Suprapubic skin (tissue), 4 donors: ENCODE measurements around the gene LRBA.

Experiments
- EP300 ChIP-seq: sonication (generic); formaldehyde crosslinking; IDR thresholded peaks from one replicate; pipeline ENCODE4 v1.6.1; 2017; ENCODE audit warnings: antibody characterized with exemption
- POLR2A ChIP-seq, 2 donors: fragments of 450-650 bp; IDR thresholded peaks; one replicate each; pipeline ENCODE4 v1.6.1; 2017; ENCODE audit warnings: antibody characterized with exemption in 2 of 2, mild to moderate bottlenecking in 2 of 2, moderate library complexity in 2 of 2
- POLR2AphosphoS5 ChIP-seq, 3 donors: sonication (generic); formaldehyde crosslinking; IDR thresholded peaks; one replicate each; pipeline ENCODE4 v1.6.1; 2017; ENCODE audit warnings: antibody characterized with exemption in 3 of 3
- TF ChIP-seq, protein P1 (sequence below), 2 donors: fragments of 200-600 bp in 1 of 2; fragments of 450-650 bp in 1 of 2; sonication (generic) in 1 of 2; IDR thresholded peaks; one replicate each; pipeline ENCODE4 v1.5.1; 2016 to 2019; ENCODE audit warnings: antibody characterized with exemption in 2 of 2, mild to moderate bottlenecking in 1 of 2, moderate library complexity in 1 of 2

DNA sequence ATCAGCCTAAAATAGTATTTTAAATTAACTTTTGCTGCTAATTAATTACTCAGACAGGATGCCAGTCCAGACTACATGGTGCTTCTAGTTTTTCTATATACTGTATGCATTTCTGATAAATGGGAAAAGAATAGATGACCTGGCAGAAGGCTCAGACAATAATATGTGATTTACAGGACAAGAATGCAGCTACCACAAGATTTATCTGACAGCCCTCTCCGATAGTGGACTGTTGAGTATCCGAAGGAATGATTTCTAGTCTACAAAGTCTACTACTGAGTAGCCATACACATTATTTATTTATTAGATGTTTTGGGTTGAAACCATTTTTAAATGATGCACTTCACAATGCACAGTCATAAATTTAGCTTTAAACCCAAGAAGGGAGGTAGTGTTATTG is 220.4 kb downstream of the LRBA start:
- TF ChIP-seq POLR2A (IDR thresholded peaks at IDR 0.05) (no peak), POLR2AphosphoS5 (IDR thresholded peaks at IDR 0.05) (no peak), EP300 (no peak)
- TF ChIP-seq, protein P1, sequence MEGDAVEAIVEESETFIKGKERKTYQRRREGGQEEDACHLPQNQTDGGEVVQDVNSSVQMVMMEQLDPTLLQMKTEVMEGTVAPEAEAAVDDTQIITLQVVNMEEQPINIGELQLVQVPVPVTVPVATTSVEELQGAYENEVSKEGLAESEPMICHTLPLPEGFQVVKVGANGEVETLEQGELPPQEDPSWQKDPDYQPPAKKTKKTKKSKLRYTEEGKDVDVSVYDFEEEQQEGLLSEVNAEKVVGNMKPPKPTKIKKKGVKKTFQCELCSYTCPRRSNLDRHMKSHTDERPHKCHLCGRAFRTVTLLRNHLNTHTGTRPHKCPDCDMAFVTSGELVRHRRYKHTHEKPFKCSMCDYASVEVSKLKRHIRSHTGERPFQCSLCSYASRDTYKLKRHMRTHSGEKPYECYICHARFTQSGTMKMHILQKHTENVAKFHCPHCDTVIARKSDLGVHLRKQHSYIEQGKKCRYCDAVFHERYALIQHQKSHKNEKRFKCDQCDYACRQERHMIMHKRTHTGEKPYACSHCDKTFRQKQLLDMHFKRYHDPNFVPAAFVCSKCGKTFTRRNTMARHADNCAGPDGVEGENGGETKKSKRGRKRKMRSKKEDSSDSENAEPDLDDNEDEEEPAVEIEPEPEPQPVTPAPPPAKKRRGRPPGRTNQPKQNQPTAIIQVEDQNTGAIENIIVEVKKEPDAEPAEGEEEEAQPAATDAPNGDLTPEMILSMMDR (IDR thresholded peaks at IDR 0.05): no peak
